IMR-90 (cell line): ENCODE results near the gene TCFL5. TPM values are rescaled to one million over a fixed set of nuclear protein-coding genes. Genes with fewer than 3 reads are reported as not detected.

Experiments used
- ATAC-seq: fragments of 200-7000 bp; cut with Tn5 transposase; 2 replicates; pipeline ENCODE4 v1.9.1; 2020; ENCODE audit warnings: low read depth, mild to moderate bottlenecking, moderate library complexity
- BruUV-seq: library from RNA; stranded (reverse); fragments of 400-500 nt; replicated peaks from 2 replicates; lab custom pipeline; 2021; lab: Mats Ljungman, UMichigan
- CTCF ChIA-PET: fragments of 300-600 bp; formaldehyde crosslinking; extraction: SDS; loops from one replicate; lab custom pipeline; 2021; ENCODE audit warnings: antibody characterized with exemption; lab: Yijun Ruan, JAX
- POLR2A ChIA-PET: fragments of 300-600 bp; sonication (Branson Sonifier 250); formaldehyde crosslinking; loops from one replicate; lab custom pipeline; 2022; ENCODE audit warnings: antibody characterized with exemption; ENCODE audit not compliant: unreplicated experiment; lab: Charles Lee
- DNase-seq: peaks from one replicate; pipeline ENCODE4 v3.0.0; 2013
- H2AFZ ChIP-seq: replicated peaks from 2 replicates; pipeline ENCODE3; 2013; ENCODE audit warnings: low read length, mild to moderate bottlenecking; ENCODE audit not compliant: poor library complexity
- H2AK5ac ChIP-seq: 2 replicates; pipeline ENCODE4 v1.6.1; 2013; ENCODE audit warnings: low read depth, low read length, inconsistent platforms
- H2AK9ac ChIP-seq: replicated peaks from 2 replicates; pipeline ENCODE3; 2013; ENCODE audit warnings: mild to moderate bottlenecking, low read depth, low read length, moderate library complexity; ENCODE audit not compliant: poor library complexity
- H2BK120ac ChIP-seq: 2 replicates; pipeline ENCODE4 v1.6.1; 2013; ENCODE audit warnings: low read depth, low read length, inconsistent platforms
- H2BK15ac ChIP-seq: 3 replicates; pipeline ENCODE4 v1.6.1; 2013; ENCODE audit warnings: low read depth, low read length, inconsistent platforms
- H2BK20ac ChIP-seq: 2 replicates; pipeline ENCODE4 v1.6.1; 2013; ENCODE audit warnings: low read depth, mild to moderate bottlenecking, inconsistent platforms, low read length, moderate library complexity
- H2BK5ac ChIP-seq: 2 replicates; pipeline ENCODE4 v1.6.1; 2013; ENCODE audit warnings: mild to moderate bottlenecking, low read depth, low read length, inconsistent platforms; ENCODE audit not compliant: poor library complexity, severe bottlenecking
- H3K14ac ChIP-seq: replicated peaks from 2 replicates; pipeline ENCODE4 v1.6.1; 2013; ENCODE audit warnings: low read depth, low read length, inconsistent platforms
- H3K18ac ChIP-seq: 2 replicates; pipeline ENCODE4 v1.6.1; 2013; ENCODE audit warnings: low read depth, low read length, control low read depth
- H3K23ac ChIP-seq: 2 replicates; pipeline ENCODE4 v1.6.1; 2013; ENCODE audit warnings: low read depth, low read length, inconsistent platforms
- H3K27ac ChIP-seq: 2 replicates; pipeline ENCODE4 v1.5.1; 2013; ENCODE audit warnings: mild to moderate bottlenecking, control low read depth, low read length; ENCODE audit not compliant: insufficient read depth
- H3K27me3 ChIP-seq: 2 replicates; pipeline ENCODE4 v1.6.1; 2013; ENCODE audit warnings: low read length; ENCODE audit not compliant: control insufficient read depth, insufficient read depth
- H3K36me3 ChIP-seq: 2 replicates; pipeline ENCODE4 v1.6.1; 2013; ENCODE audit warnings: low read length, mixed read lengths; ENCODE audit not compliant: control insufficient read depth, insufficient read depth
- H3K4ac ChIP-seq: 2 replicates; pipeline ENCODE4 v1.6.1; 2013; ENCODE audit warnings: low read depth, low read length, inconsistent platforms
- H3K4me1 ChIP-seq: 2 replicates; pipeline ENCODE4 v1.6.1; 2013; ENCODE audit warnings: low read length, mixed read lengths; ENCODE audit not compliant: control insufficient read depth, insufficient read depth
- H3K4me2 ChIP-seq: 2 replicates; pipeline ENCODE4 v1.6.1; 2013; ENCODE audit warnings: low read depth, mild to moderate bottlenecking, control low read depth, low read length, moderate library complexity
- H3K4me3 ChIP-seq: 2 replicates; pipeline ENCODE4 v1.5.1; 2013; ENCODE audit warnings: low read depth, mild to moderate bottlenecking, control low read depth, low read length, moderate library complexity; ENCODE audit not compliant: insufficient read depth
- H3K56ac ChIP-seq: 2 replicates; pipeline ENCODE4 v1.6.1; 2013; ENCODE audit warnings: low read length, inconsistent platforms; ENCODE audit not compliant: insufficient read depth; ENCODE audit errors: extremely low read depth
- H3K79me1 ChIP-seq, 2 experiments: 2 replicates each; pipeline ENCODE4 v1.6.1; 2013; ENCODE audit warnings: low read length in 2 of 2, inconsistent platforms in 1 of 2, low read depth in 1 of 2
- H3K9ac ChIP-seq: 2 replicates; pipeline ENCODE4 v1.6.1; 2013; ENCODE audit warnings: low read depth, low read length, control low read depth
- H3K9me1 ChIP-seq: 2 replicates; pipeline ENCODE4 v1.6.1; 2013; ENCODE audit warnings: low read length, inconsistent platforms; ENCODE audit not compliant: insufficient read depth
- H3K9me3 ChIP-seq: 2 replicates; pipeline ENCODE4 v1.6.1; 2013; ENCODE audit warnings: low read length; ENCODE audit not compliant: control insufficient read depth, insufficient read depth
- H4K20me1 ChIP-seq: 2 replicates; pipeline ENCODE4 v1.6.1; 2013; ENCODE audit warnings: low read length, inconsistent platforms; ENCODE audit not compliant: insufficient read depth
- H4K5ac ChIP-seq: 2 replicates; pipeline ENCODE4 v1.6.1; 2013; ENCODE audit warnings: mild to moderate bottlenecking, low read depth, low read length, control low read depth
- H4K8ac ChIP-seq, 2 experiments: 2 replicates each; pipeline ENCODE4 v1.6.1; 2013; ENCODE audit warnings: low read depth in 2 of 2, low read length in 2 of 2, control low read depth in 1 of 2, inconsistent platforms in 1 of 2
- H4K91ac ChIP-seq: 2 replicates; pipeline ENCODE4 v1.6.1; 2013; ENCODE audit warnings: low read depth, low read length, inconsistent platforms; ENCODE audit not compliant: insufficient read depth
- BHLHE40 ChIP-seq: fragments of 150-350 bp; IDR thresholded peaks from 2 replicates; pipeline ENCODE4 v1.6.1; 2016; ENCODE audit warnings: mild to moderate bottlenecking, low read depth, low read length
- CEBPB ChIP-seq: IDR thresholded peaks from 2 replicates; pipeline ENCODE4 v1.6.1; 2012; ENCODE audit warnings: low read depth, low read length, improper control_type of control experiment
- CHD1 ChIP-seq: IDR thresholded peaks from 2 replicates; pipeline ENCODE4 v1.6.1; 2012; ENCODE audit warnings: low read depth, low read length, improper control_type of control experiment
- FOS ChIP-seq: fragments of 150-350 bp; IDR thresholded peaks from 2 replicates; pipeline ENCODE4 v1.6.1; 2016; ENCODE audit warnings: low read depth, low read length
- MAFK ChIP-seq: IDR thresholded peaks from 2 replicates; pipeline ENCODE4 v1.6.1; 2012; ENCODE audit warnings: low read depth, low read length, improper control_type of control experiment
- MAZ ChIP-seq: IDR thresholded peaks from 2 replicates; pipeline ENCODE4 v1.6.1; 2012; ENCODE audit warnings: low read depth, mild to moderate bottlenecking, low read length, improper control_type of control experiment, moderate library complexity, borderline replicate concordance
- MXI1 ChIP-seq: IDR thresholded peaks from 2 replicates; pipeline ENCODE4 v1.6.1; 2012; ENCODE audit warnings: low read depth, mild to moderate bottlenecking, low read length, moderate library complexity, borderline replicate concordance
- NFE2L2 ChIP-seq: fragments of 150-350 bp; IDR thresholded peaks from 2 replicates; pipeline ENCODE4 v1.6.1; 2016; ENCODE audit warnings: low read depth, mild to moderate bottlenecking, low read length
- POLR2A ChIP-seq: IDR thresholded peaks from 2 replicates; pipeline ENCODE4 v1.6.1; 2012; ENCODE audit warnings: mild to moderate bottlenecking, low read depth, low read length
- RAD21 ChIP-seq: IDR thresholded peaks from 2 replicates; pipeline ENCODE4 v1.6.1; 2012; ENCODE audit warnings: low read length, improper control_type of control experiment
- RCOR1 ChIP-seq: IDR thresholded peaks from 2 replicates; pipeline ENCODE4 v1.6.1; 2012; ENCODE audit warnings: mild to moderate bottlenecking, low read length, improper control_type of control experiment; ENCODE audit not compliant: insufficient replicate concordance
- RFX5 ChIP-seq: IDR thresholded peaks from 2 replicates; pipeline ENCODE4 v1.8.0; 2012; ENCODE audit warnings: low read depth, mild to moderate bottlenecking, low read length, moderate library complexity
- SMC3 ChIP-seq: fragments of 150-350 bp; IDR thresholded peaks from 2 replicates; pipeline ENCODE4 v1.6.1; 2016; ENCODE audit warnings: low read depth, mild to moderate bottlenecking, antibody characterized with exemption, low read length, moderate library complexity
- WGBS, 2 experiments: methylation state at CpG; one replicate each; pipeline versions ENCODE4 v1.1.5 to v1.1.7; 2013; ENCODE audit warnings: missing lambda C conversion rate in 2 of 2; ENCODE audit not compliant: insufficient read length in 1 of 2; ENCODE audit errors: extremely low coverage in 2 of 2; 5-methylcytosine and 5-hydroxymethylcytosine counted together
- dilution Hi-C: fragments of 300-500 bp; cut with HindIII; formaldehyde crosslinking; loops from one replicate; pipeline ENCODE4 v1.14.3; 2018; ENCODE audit warnings: low sequenced_read_pairs; ENCODE audit not compliant: unreplicated experiment
- in situ Hi-C: fragments of 300-500 bp; cut with MboI; formaldehyde crosslinking; loops from 3 replicates; pipeline ENCODE4 v1.14.3; 2019; ENCODE audit warnings: low sequenced_read_pairs, inconsistent platforms, mixed read lengths
- intact Hi-C: fragments of 100-400 bp; cut with micrococcal nuclease; formaldehyde crosslinking; loops from 2 replicates; pipeline ENCODE4 v1.10.0; 2022
- polyA plus RNA-seq, 3 experiments: library from polyadenylated mRNA; depleted of rRNA; stranded (reverse); fragments of >200 nt; gene quantifications; 2 replicates each; pipeline ENCODE4 v1.2.3, GENCODE V29; 2012; ENCODE audit warnings: low replicate concordance in 1 of 3
- total RNA-seq: library from RNA; depleted of rRNA; stranded (reverse); fragments of >200 nt; gene quantifications from 2 replicates; pipeline ENCODE4 v1.2.3, GENCODE V29; 2012
- TF ChIP-seq, protein P1 (sequence below): fragments of 150-350 bp; IDR thresholded peaks from 2 replicates; pipeline ENCODE4 v1.6.1; 2016; ENCODE audit warnings: low read depth, mild to moderate bottlenecking, low read length, moderate library complexity, borderline replicate concordance
- TF ChIP-seq, protein P2 (sequence below): fragments of 150-350 bp; IDR thresholded peaks from 2 replicates; pipeline ENCODE4 v1.6.1; 2017; ENCODE audit warnings: mild to moderate bottlenecking, antibody characterized with exemption, low read length, low read depth
- TF ChIP-seq, protein P3 (sequence below): conservative IDR thresholded peaks from 2 replicates; pipeline ENCODE4 v1.5.1; 2012; ENCODE audit warnings: mild to moderate bottlenecking, low read depth, low read length, improper control_type of control experiment

TCFL5 gene
- total and polyA plus RNA-seq, 2 of the 4 experiments (the other 2 are of a cell fraction), result 6.0 to 8.2 TPM

DNA sequence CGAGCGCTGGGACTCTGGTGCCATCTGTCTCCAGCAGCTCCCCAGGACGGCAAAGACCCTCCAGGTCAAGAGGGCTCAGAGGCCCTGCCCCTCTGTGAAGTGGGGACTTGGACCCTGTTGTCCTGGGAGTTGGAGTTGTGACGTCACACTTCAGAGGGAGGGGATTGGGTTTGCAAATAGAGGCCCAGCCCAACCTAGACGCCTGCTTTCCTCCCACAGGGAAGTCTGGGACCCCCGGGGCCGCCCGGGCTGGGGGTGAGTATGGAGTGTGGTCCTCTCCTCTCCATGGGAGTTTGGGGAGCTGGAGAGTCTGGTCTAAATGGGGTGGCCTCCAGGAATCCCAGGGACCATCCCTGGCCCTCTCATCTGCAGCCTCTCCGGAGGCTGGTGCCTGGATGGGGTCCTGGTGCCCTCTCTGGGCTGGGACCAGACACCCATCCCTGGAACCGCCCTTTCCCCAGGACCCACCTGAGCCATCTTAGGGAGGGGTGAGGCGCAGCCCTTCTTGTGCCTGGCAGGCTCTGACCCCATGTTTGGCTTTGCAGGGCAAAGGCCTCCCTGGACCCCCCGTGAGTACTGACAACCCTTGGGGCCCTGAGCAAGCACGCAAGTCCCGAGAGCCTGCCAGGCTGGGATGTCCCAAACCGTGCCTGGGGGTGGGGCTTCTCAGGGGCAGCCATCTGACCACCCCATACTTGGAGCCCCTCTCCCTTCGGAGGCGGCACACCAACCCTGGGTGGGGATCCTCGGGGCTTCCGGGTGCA lies 40.5 kb downstream of the TCFL5 start:
- Histone ChIP-seq H3K14ac (no peak overlapping the region), H3K4me3 (no peak overlapping the region), H2BK20ac (no peak overlapping the region), H3K9me1 (no peaks in the 10 kb centered on the region), H3K27ac (no peak overlapping the region), H3K27me3 (peaks cover 16% of the 10 kb centered on the region), H2AK9ac (no peak overlapping the region), H3K23ac (no peak overlapping the region), H2AK5ac (no peak overlapping the region; the same call in 1 of the 2 replicates), H2BK5ac (no peak overlapping the region), H3K56ac (no peak overlapping the region), H3K9me3 (no peaks in the 10 kb centered on the region), H3K18ac (no peak overlapping the region), H3K4me2 (no peak overlapping the region), H4K5ac (no peak overlapping the region), H4K20me1 (no peaks in the 10 kb centered on the region), H3K4ac (no peak overlapping the region), H4K91ac (no peak overlapping the region), H3K9ac (no peak overlapping the region), H3K36me3 (no peaks in the 10 kb centered on the region), H4K8ac (no peak overlapping the region), H3K4me1 (peaks cover 18% of the 10 kb centered on the region), H2BK120ac (no peak overlapping the region), H2AFZ (no peak overlapping the region), H3K79me1 (no peaks in the 10 kb centered on the region), H2BK15ac (no peak overlapping the region)
- ATAC-seq (no peak), DNase-seq (no peak)
- POLR2A ChIA-PET, result no interaction called here
- BruUV-seq, result no TSS peak
- 92% methylated on average over 5 of the region's 19 CpGs; no CpG with 5 or more reads in 1 of the 2 experiments for WGBS, 2 experiments
- CTCF ChIA-PET, result no interaction called here
- intact Hi-C loops, result no loop called here
- TF ChIP-seq NFE2L2 (no peak), CHD1 (no peak), RAD21 (no peak), CEBPB (no peak), BHLHE40 (no peak), FOS (no peak), MAZ (no peak), RFX5 (no peak), MXI1 (no peak), MAFK (no peak), RCOR1 (no peak), SMC3 (no peak), POLR2A (no peak)
- TF ChIP-seq, protein P1, sequence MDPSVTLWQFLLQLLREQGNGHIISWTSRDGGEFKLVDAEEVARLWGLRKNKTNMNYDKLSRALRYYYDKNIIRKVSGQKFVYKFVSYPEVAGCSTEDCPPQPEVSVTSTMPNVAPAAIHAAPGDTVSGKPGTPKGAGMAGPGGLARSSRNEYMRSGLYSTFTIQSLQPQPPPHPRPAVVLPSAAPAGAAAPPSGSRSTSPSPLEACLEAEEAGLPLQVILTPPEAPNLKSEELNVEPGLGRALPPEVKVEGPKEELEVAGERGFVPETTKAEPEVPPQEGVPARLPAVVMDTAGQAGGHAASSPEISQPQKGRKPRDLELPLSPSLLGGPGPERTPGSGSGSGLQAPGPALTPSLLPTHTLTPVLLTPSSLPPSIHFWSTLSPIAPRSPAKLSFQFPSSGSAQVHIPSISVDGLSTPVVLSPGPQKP, result no peak
- TF ChIP-seq, protein P2, sequence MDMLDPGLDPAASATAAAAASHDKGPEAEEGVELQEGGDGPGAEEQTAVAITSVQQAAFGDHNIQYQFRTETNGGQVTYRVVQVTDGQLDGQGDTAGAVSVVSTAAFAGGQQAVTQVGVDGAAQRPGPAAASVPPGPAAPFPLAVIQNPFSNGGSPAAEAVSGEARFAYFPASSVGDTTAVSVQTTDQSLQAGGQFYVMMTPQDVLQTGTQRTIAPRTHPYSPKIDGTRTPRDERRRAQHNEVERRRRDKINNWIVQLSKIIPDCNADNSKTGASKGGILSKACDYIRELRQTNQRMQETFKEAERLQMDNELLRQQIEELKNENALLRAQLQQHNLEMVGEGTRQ, result no peak
- TF ChIP-seq, protein P3, sequence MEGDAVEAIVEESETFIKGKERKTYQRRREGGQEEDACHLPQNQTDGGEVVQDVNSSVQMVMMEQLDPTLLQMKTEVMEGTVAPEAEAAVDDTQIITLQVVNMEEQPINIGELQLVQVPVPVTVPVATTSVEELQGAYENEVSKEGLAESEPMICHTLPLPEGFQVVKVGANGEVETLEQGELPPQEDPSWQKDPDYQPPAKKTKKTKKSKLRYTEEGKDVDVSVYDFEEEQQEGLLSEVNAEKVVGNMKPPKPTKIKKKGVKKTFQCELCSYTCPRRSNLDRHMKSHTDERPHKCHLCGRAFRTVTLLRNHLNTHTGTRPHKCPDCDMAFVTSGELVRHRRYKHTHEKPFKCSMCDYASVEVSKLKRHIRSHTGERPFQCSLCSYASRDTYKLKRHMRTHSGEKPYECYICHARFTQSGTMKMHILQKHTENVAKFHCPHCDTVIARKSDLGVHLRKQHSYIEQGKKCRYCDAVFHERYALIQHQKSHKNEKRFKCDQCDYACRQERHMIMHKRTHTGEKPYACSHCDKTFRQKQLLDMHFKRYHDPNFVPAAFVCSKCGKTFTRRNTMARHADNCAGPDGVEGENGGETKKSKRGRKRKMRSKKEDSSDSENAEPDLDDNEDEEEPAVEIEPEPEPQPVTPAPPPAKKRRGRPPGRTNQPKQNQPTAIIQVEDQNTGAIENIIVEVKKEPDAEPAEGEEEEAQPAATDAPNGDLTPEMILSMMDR, result no peak
- in situ Hi-C loops, result no loop called here
- dilution Hi-C loops, result no loop called here
